SU-DHL-6 (cell line): ENCODE results near the gene PLD1.
"Not testable (repeated sequence)": the region's sequence is repeated elsewhere in the genome, so short reads cannot be mapped to it uniquely, and the experiment has no call there.

Experiments used
- H2AFZ ChIP-seq: fragments of 200-600 bp; sonication (generic); 2 replicates; pipeline ENCODE4 v1.6.1; 2014; ENCODE audit warnings: low read depth, mild to moderate bottlenecking, moderate library complexity, mixed read lengths, antibody characterized with exemption, low read length; ENCODE audit not compliant: severe bottlenecking
- H3F3A ChIP-seq: fragments of 200-600 bp; shearing (Covaris generic); 2 replicates; pipeline ENCODE4 v1.6.0; 2016; ENCODE audit warnings: antibody characterized with exemption, mild to moderate bottlenecking; ENCODE audit not compliant: insufficient read depth
- H3K27ac ChIP-seq: fragments of 200-600 bp; sonication (generic); 2 replicates; pipeline ENCODE4 v1.5.1; 2016; ENCODE audit warnings: low read depth, mild to moderate bottlenecking, low read length, moderate library complexity, mixed read lengths
- H3K27me3 ChIP-seq: fragments of 200-600 bp; sonication (generic), shearing (Covaris generic); 2 replicates; pipeline ENCODE4 v1.6.0; 2014; ENCODE audit warnings: mild to moderate bottlenecking, low read length
- H3K36me3 ChIP-seq: fragments of 200-600 bp; sonication (generic); 2 replicates; pipeline ENCODE4 v1.6.1; 2014; ENCODE audit warnings: mild to moderate bottlenecking, low read length, mixed read lengths
- H3K4me2 ChIP-seq: fragments of 300-600, 200-600 bp; shearing (Covaris generic), sonication (generic); 2 replicates; pipeline ENCODE4 v1.6.0; 2014; ENCODE audit warnings: low read length, low read depth, mild to moderate bottlenecking; ENCODE audit not compliant: poor library complexity, severe bottlenecking
- H3K4me3 ChIP-seq: fragments of 200-600 bp; sonication (generic); 2 replicates; pipeline ENCODE4 v1.5.1; 2014; ENCODE audit warnings: antibody characterized with exemption, low read length, mild to moderate bottlenecking, mixed read lengths; ENCODE audit not compliant: insufficient read depth, poor library complexity, severe bottlenecking
- H3K79me2 ChIP-seq: fragments of 200-600 bp; sonication (generic); 2 replicates; pipeline ENCODE4 v1.6.1; 2014; ENCODE audit warnings: mild to moderate bottlenecking, low read length, moderate library complexity; ENCODE audit not compliant: insufficient read depth
- H3K9ac ChIP-seq: fragments of 200-600 bp; sonication (generic); 2 replicates; pipeline ENCODE4 v1.7.0; 2014; ENCODE audit warnings: mild to moderate bottlenecking, low read length
- H3K9me2 ChIP-seq: fragments of 200-600 bp; sonication (generic); replicated peaks from 2 replicates; pipeline ENCODE4 v1.6.1; 2014; ENCODE audit warnings: low read length; ENCODE audit not compliant: insufficient read depth
- H3K9me3 ChIP-seq: fragments of 200-600 bp; sonication (generic); 2 replicates; pipeline ENCODE4 v1.6.1; 2014; ENCODE audit warnings: low read length, mixed read lengths; ENCODE audit not compliant: insufficient read depth
- H4K20me1 ChIP-seq: fragments of 200-600 bp; sonication (generic); 2 replicates; pipeline ENCODE4 v1.6.1; 2014; ENCODE audit warnings: low read depth, mild to moderate bottlenecking, antibody characterized with exemption, low read length, moderate library complexity, mixed read lengths
- EZH2phosphoT487 ChIP-seq: fragments of 200-600 bp; sonication (generic), shearing (Covaris generic); conservative IDR thresholded peaks from 2 replicates; pipeline ENCODE4 v1.6.1; 2018; ENCODE audit warnings: mild to moderate bottlenecking, antibody characterized with exemption, low read length, moderate library complexity, mixed read lengths
- TF ChIP-seq, protein P1 (sequence below): fragments of 200-600 bp; sonication (generic); IDR thresholded peaks from one replicate; pipeline ENCODE4 v1.5.1; 2017; ENCODE audit warnings: antibody characterized with exemption, mild to moderate bottlenecking, low read length, moderate library complexity; ENCODE audit not compliant: insufficient read depth, poor library complexity, severe bottlenecking

PLD1 gene

DNA sequence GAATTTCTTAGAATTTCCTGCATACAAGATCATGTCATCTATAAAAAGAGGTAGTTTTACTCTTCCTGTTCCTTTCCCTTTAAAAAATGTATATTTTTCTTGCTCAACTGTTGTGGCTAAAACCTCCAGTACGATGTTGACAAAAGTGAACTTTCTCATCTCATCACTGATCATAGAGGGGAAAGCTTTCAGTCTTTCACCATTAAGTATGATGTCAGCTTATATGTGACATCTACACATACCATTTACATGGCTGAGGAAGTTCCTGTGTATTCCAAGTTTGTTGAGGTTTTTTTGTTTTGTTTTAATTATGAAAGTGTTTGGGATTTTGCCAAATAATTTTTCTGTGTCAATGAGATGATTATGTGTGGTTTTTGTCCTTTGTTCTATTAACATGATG is 173.6 kb downstream of the PLD1 start:
- Histone ChIP-seq H3F3A (no peaks in the 10 kb centered on the region), H3K4me3 (no peak overlapping the region), H3K9ac (no peak overlapping the region), H4K20me1 (no peaks in the 10 kb centered on the region), H3K4me2 (no peak overlapping the region), H3K79me2 (no peaks in the 10 kb centered on the region), H2AFZ (no peak overlapping the region), H3K27me3 (no peaks in the 10 kb centered on the region), H3K9me2 (no peaks in the 10 kb centered on the region), H3K27ac (no peak overlapping the region), H3K9me3 (no peaks in the 10 kb centered on the region), H3K36me3 (no peaks in the 10 kb centered on the region)
- TF ChIP-seq, protein P1, sequence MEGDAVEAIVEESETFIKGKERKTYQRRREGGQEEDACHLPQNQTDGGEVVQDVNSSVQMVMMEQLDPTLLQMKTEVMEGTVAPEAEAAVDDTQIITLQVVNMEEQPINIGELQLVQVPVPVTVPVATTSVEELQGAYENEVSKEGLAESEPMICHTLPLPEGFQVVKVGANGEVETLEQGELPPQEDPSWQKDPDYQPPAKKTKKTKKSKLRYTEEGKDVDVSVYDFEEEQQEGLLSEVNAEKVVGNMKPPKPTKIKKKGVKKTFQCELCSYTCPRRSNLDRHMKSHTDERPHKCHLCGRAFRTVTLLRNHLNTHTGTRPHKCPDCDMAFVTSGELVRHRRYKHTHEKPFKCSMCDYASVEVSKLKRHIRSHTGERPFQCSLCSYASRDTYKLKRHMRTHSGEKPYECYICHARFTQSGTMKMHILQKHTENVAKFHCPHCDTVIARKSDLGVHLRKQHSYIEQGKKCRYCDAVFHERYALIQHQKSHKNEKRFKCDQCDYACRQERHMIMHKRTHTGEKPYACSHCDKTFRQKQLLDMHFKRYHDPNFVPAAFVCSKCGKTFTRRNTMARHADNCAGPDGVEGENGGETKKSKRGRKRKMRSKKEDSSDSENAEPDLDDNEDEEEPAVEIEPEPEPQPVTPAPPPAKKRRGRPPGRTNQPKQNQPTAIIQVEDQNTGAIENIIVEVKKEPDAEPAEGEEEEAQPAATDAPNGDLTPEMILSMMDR = no peak
- TF ChIP-seq EZH2phosphoT487 = no peak

DNA sequence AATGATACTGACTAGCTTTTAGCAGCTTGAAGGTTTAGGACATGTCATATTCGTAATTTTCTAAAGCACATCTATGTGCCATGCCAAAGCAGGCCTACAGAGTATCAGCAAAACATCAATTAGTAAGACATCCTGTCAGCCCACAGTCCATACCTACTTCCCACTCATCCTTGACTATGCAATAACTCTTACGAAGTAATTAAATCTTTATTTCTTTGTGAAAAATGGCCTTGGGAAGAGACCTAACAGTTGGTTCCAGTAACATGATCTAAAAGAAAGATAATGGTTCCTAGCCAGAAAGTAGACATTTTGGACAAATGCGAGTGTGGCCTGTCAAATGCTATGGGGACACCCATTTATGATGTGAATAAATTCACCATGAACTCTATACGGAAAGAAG is 177.5 kb downstream of the PLD1 start:
- Histone ChIP-seq H3K9me2 (no peaks in the 10 kb centered on the region), H3K4me3 (no peak overlapping the region), H3K27me3 (no peaks in the 10 kb centered on the region), H3K27ac (no peak overlapping the region), H3K79me2 (no peaks in the 10 kb centered on the region), H3K36me3 (no peaks in the 10 kb centered on the region), H3F3A (no peaks in the 10 kb centered on the region), H3K4me2 (no peak overlapping the region), H3K9ac (no peak overlapping the region), H4K20me1 (no peaks in the 10 kb centered on the region), H3K9me3 (no peaks in the 10 kb centered on the region), H2AFZ (no peak overlapping the region)
- TF ChIP-seq, protein P1 = no peak
- TF ChIP-seq EZH2phosphoT487 = no peak

DNA sequence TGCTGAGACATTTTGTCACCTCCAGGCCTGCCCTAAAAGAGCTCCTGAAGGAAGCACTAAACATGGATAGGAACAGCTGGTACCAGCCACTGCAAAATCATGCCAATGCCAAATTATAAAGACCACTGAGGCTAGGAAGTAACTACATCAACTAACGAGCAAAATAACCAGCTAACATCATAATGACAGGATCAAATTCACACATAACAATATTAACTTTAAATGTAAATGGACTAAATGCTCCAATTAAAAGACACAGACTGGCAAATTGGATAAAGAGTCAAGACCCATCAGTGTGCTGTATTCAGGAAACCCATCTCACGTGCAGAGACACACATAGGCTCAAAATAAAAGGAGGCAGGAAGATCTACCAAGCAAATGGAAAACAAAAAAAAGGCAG is 183.5 kb downstream of the PLD1 start:
- H4K20me1 ChIP-seq, H3K9me2 ChIP-seq, H3K27me3 ChIP-seq, H2AFZ ChIP-seq, H3K9me3 ChIP-seq, H3K4me2 ChIP-seq, H3F3A ChIP-seq, H3K79me2 ChIP-seq, H3K27ac ChIP-seq, H3K9ac ChIP-seq, H3K4me3 ChIP-seq, H3K36me3 ChIP-seq: not testable (repeated sequence)

DNA sequence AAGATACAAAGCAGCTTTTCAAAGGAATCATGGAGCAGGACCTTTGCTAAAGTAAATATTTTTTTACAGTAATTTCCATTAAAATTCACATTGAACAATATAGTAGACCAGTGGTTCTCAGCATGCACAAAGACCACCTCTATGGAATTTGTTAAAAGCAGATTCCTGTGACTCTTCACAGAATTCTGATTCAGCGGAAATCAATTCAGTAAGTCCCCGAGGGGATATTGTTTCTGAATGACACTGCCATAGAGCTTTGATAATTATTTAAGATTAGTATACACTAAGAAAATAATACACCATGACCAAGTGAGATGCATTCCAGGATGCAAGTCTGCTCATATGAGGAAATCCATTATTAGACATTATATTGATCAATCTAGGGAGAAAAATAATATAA is 188.2 kb downstream of the PLD1 start:
- H4K20me1 ChIP-seq = no peaks in the 10 kb centered on the region
- H3K9me3 ChIP-seq = no peaks in the 10 kb centered on the region
- no peaks in the 10 kb centered on the region for H3F3A ChIP-seq
- H3K9ac ChIP-seq = no peak overlapping the region
- H3K79me2 ChIP-seq = no peaks in the 10 kb centered on the region
- H3K9me2 ChIP-seq = no peaks in the 10 kb centered on the region
- TF ChIP-seq, protein P1 = no peak
- no peak for TF ChIP-seq EZH2phosphoT487
- no peak overlapping the region for H2AFZ ChIP-seq
- no peak overlapping the region for H3K4me2 ChIP-seq
- no peak overlapping the region for H3K4me3 ChIP-seq
- H3K36me3 ChIP-seq = no peaks in the 10 kb centered on the region
- H3K27me3 ChIP-seq = no peaks in the 10 kb centered on the region
- no peak overlapping the region for H3K27ac ChIP-seq
